SHP77 (cell line): ENCODE measurements around the gene FOXR2.

Source experiments
- DNase-seq, 2 experiments: peaks; one replicate each; lab custom pipeline; 2025; lab: John Stamatoyannopoulos, UW

The FOXR2 gene

GRCh38 chrX:55623100-55623499 lies at the start of gene FOXR2:
FOXR2 (plus strand) TSS chrX:55623400; CDS start chrX:55623712, 312 bp downstream.
- no peak for DNase-seq

GRCh38 chrX:55579115-55579514 lies 44.1 kb upstream of the FOXR2 start:
- DNase-seq, result no peak

GRCh38 chrX:55582447-55582846 lies 40.8 kb upstream of the FOXR2 start:
- no peak for DNase-seq

- peak in 1 of 2 experiments; percentile 10 for DNase-seq
These were observed 29.9 kb upstream of the FOXR2 start for GRCh38 chrX:55593296-55593695.

- peak; percentile 67 for DNase-seq
These were observed 29.4 kb upstream of the FOXR2 start for GRCh38 chrX:55593756-55594257.

GRCh38 chrX:55598333-55598732 lies 24.9 kb upstream of the FOXR2 start:
- DNase-seq, result no peak

GRCh38 chrX:55619547-55619946 lies 3.7 kb upstream of the FOXR2 start:
- DNase-seq, result no peak

GRCh38 chrX:55624403-55624802 lies 1.2 kb downstream of the FOXR2 start:
- no peak for DNase-seq

- DNase-seq, result no peak
These were observed 12.9 kb downstream of the FOXR2 start for GRCh38 chrX:55636109-55636508.

- no peak for DNase-seq
These were observed 15.7 kb downstream of the FOXR2 start for GRCh38 chrX:55638933-55639332.

- DNase-seq, result no peak
These were observed 17.7 kb downstream of the FOXR2 start for GRCh38 chrX:55640854-55641253.

- no peak for DNase-seq
These were observed 25.2 kb downstream of the FOXR2 start for GRCh38 chrX:55648434-55648833.

GRCh38 chrX:55659931-55660330 lies 36.7 kb downstream of the FOXR2 start:
- DNase-seq, result no peak

GRCh38 chrX:55663584-55663983 lies 40.4 kb downstream of the FOXR2 start:
- DNase-seq, result no peak

GRCh38 chrX:55668084-55668483 lies 44.9 kb downstream of the FOXR2 start:
- no peak for DNase-seq
